ENCODE measurements around the gene LAMA1. TPM values are rescaled to one million over a fixed set of nuclear protein-coding genes. Genes with fewer than 3 reads are reported as not detected.

LAMA1 gene
- total and polyA plus RNA-seq, 2 of the 4 experiments (the other 2 are of a cell fraction), result 10.9 to 15.5 TPM

DNA sequence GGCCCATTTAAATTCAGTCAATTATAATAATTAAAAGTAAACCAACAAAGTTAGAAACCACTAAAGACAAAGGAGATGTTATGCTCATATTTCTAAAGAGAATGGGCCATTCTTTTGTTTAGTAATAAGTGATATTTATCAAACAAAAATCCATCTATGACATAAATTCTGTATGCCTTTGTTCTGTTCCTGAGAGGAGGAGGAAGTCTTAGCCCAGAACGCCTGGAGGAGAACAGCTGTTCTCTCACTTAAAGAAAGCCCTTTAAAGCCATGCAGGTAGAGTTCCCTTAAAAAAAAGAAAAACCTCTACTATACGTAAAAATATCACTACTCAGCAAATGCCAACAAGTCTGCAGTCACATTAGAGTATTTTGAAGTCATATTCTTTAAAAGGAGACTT, 15.5 kb downstream of the LAMA1 start:
- no peak overlapping the region for H3K27ac ChIP-seq (ENCODE audit: insufficient read depth, low read length)
- no peak overlapping the region for H3K4ac ChIP-seq (ENCODE audit: low read depth, low read length)
- no CpG with 5 or more reads among the region's 2 CpGs for WGBS, 2 experiments (ENCODE audit: extremely low coverage in 2 of 2, insufficient read length in 1 of 2)
- no peak overlapping the region for H2BK15ac ChIP-seq (ENCODE audit: low read depth, low read length)
- no peak overlapping the region for H3K18ac ChIP-seq (ENCODE audit: low read depth, low read length)
- H3K9me1 ChIP-seq (ENCODE audit: insufficient read depth, low read length), result no peaks in the 10 kb centered on the region
- intact Hi-C loops (cut with micrococcal nuclease), result no loop called here
- H2AFZ ChIP-seq (replicated peaks; ENCODE audit: low read length, poor library complexity), result no peak overlapping the region
- no peak overlapping the region for H4K8ac ChIP-seq (ENCODE audit: low read depth in 2 of 2, low read length in 2 of 2)
- H3K4me1 ChIP-seq (ENCODE audit: control insufficient read depth, insufficient read depth, low read length), result no peaks in the 10 kb centered on the region
- H3K27me3 ChIP-seq (ENCODE audit: control insufficient read depth, insufficient read depth, low read length), result no peaks in the 10 kb centered on the region
- no peak overlapping the region for H3K4me2 ChIP-seq (ENCODE audit: low read depth, low read length)
- no peak overlapping the region for H2AK5ac ChIP-seq (ENCODE audit: low read depth, low read length)
- H3K79me1 ChIP-seq (ENCODE audit: low read depth in 1 of 2, low read length in 2 of 2), result peaks cover 0 to 4% of the 10 kb centered on the region in 2 experiments; a peak in 2 of 4 replicates
- no peak overlapping the region for H3K23ac ChIP-seq (ENCODE audit: low read depth, low read length)
- H4K5ac ChIP-seq (ENCODE audit: low read depth, low read length), result no peak overlapping the region
- H3K9ac ChIP-seq (ENCODE audit: low read depth, low read length), result no peak overlapping the region
- H3K4me3 ChIP-seq (ENCODE audit: insufficient read depth, low read depth, low read length), result no peak overlapping the region
- H3K36me3 ChIP-seq (ENCODE audit: control insufficient read depth, insufficient read depth, low read length), result no peaks in the 10 kb centered on the region
- no peak overlapping the region for H3K56ac ChIP-seq (ENCODE audit: extremely low read depth, insufficient read depth, low read length)
- H2BK20ac ChIP-seq (ENCODE audit: low read depth, low read length), result no peak overlapping the region
- H3K9me3 ChIP-seq (ENCODE audit: control insufficient read depth, insufficient read depth, low read length), result no peaks in the 10 kb centered on the region
- DNase-seq, result no peak
- no TSS peak for BruUV-seq (replicated peaks)
- in situ Hi-C loops (cut with MboI; ENCODE audit: low sequenced_read_pairs), result no loop called here
- H2BK5ac ChIP-seq (ENCODE audit: low read depth, low read length, poor library complexity, severe bottlenecking), result no peak overlapping the region
- H4K20me1 ChIP-seq (ENCODE audit: insufficient read depth, low read length), result no peaks in the 10 kb centered on the region
- ChIA-PET POLR2A (ENCODE audit: unreplicated experiment) (interaction anchor here (0.6 kb wide), 1 partner anchor 12 kb away, joined by 9 read pairs; no protein-coding TSS in a partner anchor), CTCF (no interaction called here)
- H2AK9ac ChIP-seq (replicated peaks; ENCODE audit: low read depth, low read length, poor library complexity), result no peak overlapping the region
- no peak overlapping the region for H4K91ac ChIP-seq (ENCODE audit: insufficient read depth, low read depth, low read length)
- no peak overlapping the region for H3K14ac ChIP-seq (replicated peaks; ENCODE audit: low read depth, low read length)
- dilution Hi-C loops (cut with HindIII; ENCODE audit: low sequenced_read_pairs, unreplicated experiment), result no loop called here
- TF ChIP-seq RAD21 (IDR thresholded peaks at IDR 0.05; ENCODE audit: low read length) (no peak), FOS (IDR thresholded peaks at IDR 0.05; ENCODE audit: low read depth, low read length) (no peak), MAFK (IDR thresholded peaks at IDR 0.05; ENCODE audit: low read depth, low read length) (no peak), CHD1 (IDR thresholded peaks at IDR 0.05; ENCODE audit: low read depth, low read length) (no peak)
- TF ChIP-seq, protein P1, sequence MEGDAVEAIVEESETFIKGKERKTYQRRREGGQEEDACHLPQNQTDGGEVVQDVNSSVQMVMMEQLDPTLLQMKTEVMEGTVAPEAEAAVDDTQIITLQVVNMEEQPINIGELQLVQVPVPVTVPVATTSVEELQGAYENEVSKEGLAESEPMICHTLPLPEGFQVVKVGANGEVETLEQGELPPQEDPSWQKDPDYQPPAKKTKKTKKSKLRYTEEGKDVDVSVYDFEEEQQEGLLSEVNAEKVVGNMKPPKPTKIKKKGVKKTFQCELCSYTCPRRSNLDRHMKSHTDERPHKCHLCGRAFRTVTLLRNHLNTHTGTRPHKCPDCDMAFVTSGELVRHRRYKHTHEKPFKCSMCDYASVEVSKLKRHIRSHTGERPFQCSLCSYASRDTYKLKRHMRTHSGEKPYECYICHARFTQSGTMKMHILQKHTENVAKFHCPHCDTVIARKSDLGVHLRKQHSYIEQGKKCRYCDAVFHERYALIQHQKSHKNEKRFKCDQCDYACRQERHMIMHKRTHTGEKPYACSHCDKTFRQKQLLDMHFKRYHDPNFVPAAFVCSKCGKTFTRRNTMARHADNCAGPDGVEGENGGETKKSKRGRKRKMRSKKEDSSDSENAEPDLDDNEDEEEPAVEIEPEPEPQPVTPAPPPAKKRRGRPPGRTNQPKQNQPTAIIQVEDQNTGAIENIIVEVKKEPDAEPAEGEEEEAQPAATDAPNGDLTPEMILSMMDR (conservative IDR thresholded peaks at IDR 0.05; ENCODE audit: low read depth, low read length), result no peak
- no peak overlapping the region for H2BK120ac ChIP-seq (ENCODE audit: low read depth, low read length)
- ATAC-seq (ENCODE audit: low read depth), result no peak
